Activated T-cell treated with anti-CD3 and anti-CD28 coated beads, Interleukin-2, amount 50 U/mL, for 72 hours (primary cell): ENCODE measurements around the gene GRIN3A. TPM values are rescaled to one million over a fixed set of nuclear protein-coding genes. Genes with fewer than 3 reads are reported as not detected.
"Not testable (repeated sequence)": the region's sequence is repeated elsewhere in the genome, so short reads cannot be mapped to it uniquely, and the experiment has no call there.

ENCODE experiments used
- ATAC-seq, 2 donors: fragments of 150-1000 bp; cut with Tn5 transposase; replicated peaks in 1 of 2; 2 replicates each; pipeline ENCODE4 v1.10.0; 2021; ENCODE audit warnings: moderate library complexity in 2 of 2, mild to moderate bottlenecking in 1 of 2
- DNase-seq, 2 donors: peaks; one replicate each; pipeline ENCODE4 v3.0.0; 2021 to 2022; ENCODE audit warnings: mixed read lengths in 1 of 2
- H3K27ac Mint-ChIP-seq: one replicate; pipeline ENCODE4 v1.8.0; 2022; ENCODE audit warnings: mild to moderate bottlenecking, moderate library complexity, mixed read lengths
- H3K27me3 Mint-ChIP-seq: one replicate; pipeline ENCODE4 v1.8.0; 2022; ENCODE audit warnings: low read depth, mixed read lengths
- H3K36me3 Mint-ChIP-seq, 2 donors: one replicate each; pipeline ENCODE4 v1.8.0; 2022; ENCODE audit warnings: mixed read lengths in 2 of 2, mild to moderate bottlenecking in 1 of 2; ENCODE audit not compliant: insufficient read depth in 2 of 2
- H3K4me1 Mint-ChIP-seq: one replicate; pipeline ENCODE4 v1.8.0; 2022; ENCODE audit warnings: low read depth, mixed read lengths
- H3K4me3 Mint-ChIP-seq, 2 donors: one replicate each; pipeline ENCODE4 v1.8.0; 2022; ENCODE audit warnings: mild to moderate bottlenecking in 2 of 2, mixed read lengths in 2 of 2, moderate library complexity in 2 of 2
- H3K9me3 Mint-ChIP-seq, 2 donors: one replicate each; pipeline ENCODE4 v1.8.0; 2022; ENCODE audit warnings: mixed read lengths in 2 of 2
- total RNA-seq, 2 donors: library from RNA; stranded (reverse); gene quantifications; one replicate each; pipeline ENCODE4 v1.2.3, GENCODE V29; 2022

The GRIN3A gene
- total RNA-seq, 2 donors from 2014 or later, result not detected

- Mint-ChIP-seq H3K9me3 (no peaks in the 10 kb centered on the region), H3K27me3 (peaks cover 6% of the 10 kb centered on the region), H3K4me3 (no peak overlapping the region), H3K36me3 (no peaks in the 10 kb centered on the region), H3K27ac (no peak overlapping the region), H3K4me1 (no peaks in the 10 kb centered on the region)
- no peak for DNase-seq
- no peak for ATAC-seq
These were observed 132.9 kb downstream of the GRIN3A start for GRCh38 chr9:101605547-101605946.

- no peaks in the 10 kb centered on the region for H3K9me3 Mint-ChIP-seq
- H3K4me3 Mint-ChIP-seq, result no peak overlapping the region
- DNase-seq (no peak), ATAC-seq (no peak)
- H3K36me3 Mint-ChIP-seq, result no peaks in the 10 kb centered on the region
- peaks cover 6% of the 10 kb centered on the region for H3K27me3 Mint-ChIP-seq
- no peak overlapping the region for H3K27ac Mint-ChIP-seq
- H3K4me1 Mint-ChIP-seq, result no peaks in the 10 kb centered on the region
These were observed 134.2 kb downstream of the GRIN3A start for GRCh38 chr9:101604296-101604695.

- ATAC-seq (peak; percentile 37 to 39), DNase-seq (no peak)
- peaks cover 6% of the 10 kb centered on the region for H3K27me3 Mint-ChIP-seq
- H3K9me3 Mint-ChIP-seq, result no peaks in the 10 kb centered on the region
- no peak overlapping the region for H3K27ac Mint-ChIP-seq
- no peaks in the 10 kb centered on the region for H3K4me1 Mint-ChIP-seq
- H3K36me3 Mint-ChIP-seq, result no peaks in the 10 kb centered on the region
- H3K4me3 Mint-ChIP-seq, result peak overlapping the region in 1 of 2 donors; percentile 22
These were observed 136.3 kb downstream of the GRIN3A start for GRCh38 chr9:101601904-101602765.

GRCh38 chr9:101594796-101595195, 143.7 kb downstream of the GRIN3A start, which contains the start of gene PPP3R2:
Gene PPP3R2 (minus strand): TSS chr9:101594969. CDS start chr9:101594921, 48 bp downstream.
- Mint-ChIP-seq H3K4me1 (no peaks in the 10 kb centered on the region), H3K4me3 (no peak within 1 kb of the TSS), H3K27me3 (no peaks in the 10 kb centered on the region), H3K36me3 (no peaks in the 10 kb centered on the region), H3K27ac (no peak within 1 kb of the TSS), H3K9me3 (no peaks in the 10 kb centered on the region)
- ATAC-seq, result no peak
- DNase-seq, result no peak

- no peak overlapping the region for H3K4me3 Mint-ChIP-seq
- no peaks in the 10 kb centered on the region for H3K9me3 Mint-ChIP-seq
- no peak for DNase-seq
- no peak overlapping the region for H3K27ac Mint-ChIP-seq
- ATAC-seq, result no peak
- H3K27me3 Mint-ChIP-seq, result no peaks in the 10 kb centered on the region
- no peaks in the 10 kb centered on the region for H3K4me1 Mint-ChIP-seq
- no peaks in the 10 kb centered on the region for H3K36me3 Mint-ChIP-seq
These were observed 145.1 kb downstream of the GRIN3A start for GRCh38 chr9:101593345-101593744.

- Mint-ChIP-seq H3K27ac (no peak overlapping the region), H3K4me1 (no peaks in the 10 kb centered on the region), H3K9me3 (no peaks in the 10 kb centered on the region), H3K27me3 (no peaks in the 10 kb centered on the region), H3K36me3 (no peaks in the 10 kb centered on the region), H3K4me3 (no peak overlapping the region)
- DNase-seq (no peak), ATAC-seq (no peak)
These were observed 145.7 kb downstream of the GRIN3A start for GRCh38 chr9:101592788-101593187.

- Mint-ChIP-seq H3K4me3 (no peak overlapping the region), H3K9me3 (no peaks in the 10 kb centered on the region), H3K36me3 (no peaks in the 10 kb centered on the region), H3K27ac (no peak overlapping the region), H3K4me1 (peaks cover 2% of the 10 kb centered on the region), H3K27me3 (no peaks in the 10 kb centered on the region)
- ATAC-seq (no peak), DNase-seq (no peak)
These were observed 146.5 kb downstream of the GRIN3A start for GRCh38 chr9:101591787-101592446.

- Mint-ChIP-seq H3K4me3 (no peak overlapping the region), H3K9me3 (peaks cover 0 to 2% of the 10 kb centered on the region in 2 donors), H3K4me1 (peaks cover 12% of the 10 kb centered on the region), H3K27ac (no peak overlapping the region), H3K27me3 (no peaks in the 10 kb centered on the region), H3K36me3 (no peaks in the 10 kb centered on the region)
- ATAC-seq (no peak), DNase-seq (no peak)
These were observed 147.5 kb downstream of the GRIN3A start for GRCh38 chr9:101590901-101591300.

- DNase-seq, ATAC-seq: not testable (repeated sequence)
These were observed 148.4 kb downstream of the GRIN3A start for GRCh38 chr9:101590074-101590473.

GRCh38 chr9:101587332-101588043, 151.0 kb downstream of the GRIN3A start:
- peaks cover 2 to 7% of the 10 kb centered on the region in 2 donors for H3K9me3 Mint-ChIP-seq

More at GRCh38 chr9:101590074-101590473, 148.4 kb downstream of the GRIN3A start:
- H3K4me1 Mint-ChIP-seq, result peaks cover 17% of the 10 kb centered on the region
- not testable (repeated sequence) for H3K4me3 Mint-ChIP-seq, H3K9me3 Mint-ChIP-seq, H3K27me3 Mint-ChIP-seq, H3K36me3 Mint-ChIP-seq, H3K27ac Mint-ChIP-seq

GRCh38 chr9:101586651-101587050, 151.8 kb downstream of the GRIN3A start:
- DNase-seq (peak; percentile 15 to 25), ATAC-seq (peak; percentile 95 to 97)
- H3K27ac Mint-ChIP-seq, result no peak overlapping the region
- H3K27me3 Mint-ChIP-seq, result no peaks in the 10 kb centered on the region
- no peaks in the 10 kb centered on the region for H3K36me3 Mint-ChIP-seq
- peaks cover 2 to 7% of the 10 kb centered on the region in 2 donors for H3K9me3 Mint-ChIP-seq
- H3K4me1 Mint-ChIP-seq, result peaks cover 17% of the 10 kb centered on the region
- peak overlapping the region in 1 of 2 donors; percentile 10 for H3K4me3 Mint-ChIP-seq

More at GRCh38 chr9:101587332-101588043, 151.0 kb downstream of the GRIN3A start:
- Mint-ChIP-seq H3K4me1 (peaks cover 17% of the 10 kb centered on the region), H3K27ac (no peak overlapping the region), H3K4me3 (no peak overlapping the region), H3K36me3 (no peaks in the 10 kb centered on the region), H3K27me3 (no peaks in the 10 kb centered on the region)
- ATAC-seq, result no peak
- no peak for DNase-seq

- H3K27me3 Mint-ChIP-seq, result no peaks in the 10 kb centered on the region
- peaks cover 2 to 7% of the 10 kb centered on the region in 2 donors for H3K9me3 Mint-ChIP-seq
- ATAC-seq (no peak), DNase-seq (no peak)
- H3K4me1 Mint-ChIP-seq, result peaks cover 17% of the 10 kb centered on the region
- H3K36me3 Mint-ChIP-seq, result no peaks in the 10 kb centered on the region
- no peak overlapping the region for H3K4me3 Mint-ChIP-seq
- no peak overlapping the region for H3K27ac Mint-ChIP-seq
These were observed 152.7 kb downstream of the GRIN3A start for GRCh38 chr9:101585740-101586139.

- Mint-ChIP-seq H3K9me3 (peaks cover 2 to 7% of the 10 kb centered on the region in 2 donors), H3K27ac (no peak overlapping the region), H3K36me3 (no peaks in the 10 kb centered on the region), H3K27me3 (no peaks in the 10 kb centered on the region), H3K4me1 (peaks cover 17% of the 10 kb centered on the region), H3K4me3 (no peak overlapping the region)
- no peak for DNase-seq
- ATAC-seq, result no peak
These were observed 155.9 kb downstream of the GRIN3A start for GRCh38 chr9:101582553-101582952.
